OCI-M2 (cell line): ENCODE results near the gene PDE4D.
"Not testable (repeated sequence)": the region's sequence is repeated elsewhere in the genome, so short reads cannot be mapped to it uniquely, and the experiment has no call there.

Experiments used
- DNase-seq: peaks from one replicate; lab custom pipeline; 2025; ENCODE audit not compliant: unreplicated experiment; lab: John Stamatoyannopoulos, UW

The PDE4D gene

DNA sequence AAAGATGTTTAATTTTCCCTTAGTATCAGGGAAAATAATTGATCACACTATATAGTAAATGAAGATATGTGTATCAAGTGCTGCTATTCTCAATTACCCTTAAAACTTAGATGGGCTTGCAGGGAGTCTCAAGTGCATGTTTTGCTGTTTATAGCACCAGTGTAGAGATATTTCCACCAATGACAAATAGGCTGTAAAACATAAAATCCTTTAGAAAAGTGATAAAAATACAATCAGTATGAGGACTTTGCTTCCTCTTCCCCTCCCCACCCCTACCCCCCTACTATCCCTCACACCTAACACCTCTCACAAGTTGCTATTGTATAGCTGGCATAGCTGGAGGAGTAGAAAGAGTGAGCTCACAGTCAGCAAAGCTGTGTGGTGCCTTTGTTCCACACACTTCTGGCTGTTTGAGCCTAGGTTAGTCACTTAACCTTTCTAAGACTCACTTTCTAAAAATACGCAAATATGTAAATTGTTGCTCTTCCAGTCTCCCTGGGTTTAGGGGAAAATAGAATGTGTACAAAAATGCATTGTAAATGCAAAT lies 93.1 kb downstream of the PDE4D start:
- DNase-seq, result no peak

DNA sequence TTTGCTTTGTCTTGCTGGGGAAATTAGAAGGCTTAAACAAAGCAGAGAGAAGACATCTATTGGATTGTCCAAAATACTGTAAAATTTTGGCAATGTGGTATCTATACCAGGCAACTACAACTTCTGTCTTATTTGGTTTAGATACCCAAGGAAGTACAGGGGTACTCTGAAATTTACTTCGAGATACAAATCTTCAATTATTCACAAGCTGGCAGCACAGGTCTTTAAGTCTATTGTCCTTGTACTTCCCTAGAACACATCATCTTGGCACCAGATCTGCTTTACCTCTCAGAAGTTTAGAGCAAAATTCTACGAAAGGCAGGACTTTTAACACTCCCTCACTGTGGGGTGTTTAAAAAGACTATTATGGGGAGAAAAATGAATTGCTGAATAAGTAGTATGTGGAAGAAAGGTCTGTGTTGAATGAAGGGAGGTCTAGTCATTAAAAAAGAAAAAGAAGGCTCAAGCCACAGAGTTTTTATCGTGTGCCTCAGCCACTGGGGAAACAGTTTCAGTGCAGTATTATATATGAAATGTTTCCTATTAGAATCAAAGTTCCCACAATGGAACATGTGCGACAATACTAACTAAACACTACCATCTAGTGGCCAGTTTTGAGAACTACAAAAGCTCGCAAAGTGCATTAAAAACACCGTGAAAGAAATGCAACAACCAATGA lies 93.7 kb downstream of the PDE4D start:
- DNase-seq, result no peak

GRCh38 chr5:59798862-59799667 lies 94.5 kb downstream of the PDE4D start:
- DNase-seq, result no peak

- DNase-seq, result no peak
Observed at GRCh38 chr5:59795141-59795540, 98.4 kb downstream of the PDE4D start.

- DNase-seq, result no peak
Observed at GRCh38 chr5:59792983-59793585, 100.4 kb downstream of the PDE4D start.

DNA sequence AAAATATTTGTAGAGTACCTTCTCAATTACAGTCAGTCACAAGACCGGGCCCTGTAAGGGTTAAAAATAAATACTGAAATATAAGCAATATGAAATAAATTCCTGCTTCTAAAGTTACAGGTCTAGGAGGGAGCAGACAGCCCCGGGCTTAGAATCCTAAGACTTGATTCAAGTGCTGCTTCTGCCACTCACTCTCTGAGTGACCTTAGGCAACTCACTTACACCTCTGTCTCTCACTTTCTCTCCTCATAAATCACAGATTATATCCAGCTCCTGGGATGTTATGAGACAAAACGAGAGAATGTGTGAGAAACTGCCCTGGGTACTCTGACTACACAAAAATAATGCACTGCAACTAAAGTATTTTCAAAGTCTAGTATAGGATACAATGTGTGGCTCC lies 101.9 kb downstream of the PDE4D start:
- no peak for DNase-seq

GRCh38 chr5:59790776-59791475 lies 102.6 kb downstream of the PDE4D start:
- no peak for DNase-seq

DNA sequence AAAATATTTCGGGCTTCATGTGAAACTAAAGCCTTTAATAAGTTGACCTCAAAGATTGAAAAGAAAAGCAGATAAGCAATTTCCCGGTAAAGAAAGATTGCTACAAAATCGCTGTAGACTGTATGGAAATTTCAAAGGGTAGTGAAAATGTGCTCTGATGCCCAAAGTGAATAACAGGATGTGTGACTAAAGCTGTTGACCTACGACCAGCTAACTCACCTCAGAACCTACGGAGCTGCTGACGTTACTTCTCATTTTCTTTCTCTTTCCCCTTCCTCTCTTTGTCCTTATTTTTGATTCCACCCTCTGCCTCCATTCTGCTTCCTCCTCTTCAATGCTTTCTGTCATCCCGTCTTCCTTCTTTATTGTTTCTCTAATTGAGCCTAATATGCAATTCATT lies 103.2 kb downstream of the PDE4D start:
- no peak for DNase-seq

- DNase-seq, result no peak
Observed at GRCh38 chr5:59789894-59790293, 103.6 kb downstream of the PDE4D start.

- no peak for DNase-seq
Observed at GRCh38 chr5:59789197-59789596, 104.3 kb downstream of the PDE4D start.

GRCh38 chr5:59786334-59786805 lies 107.2 kb downstream of the PDE4D start:
- DNase-seq, result no peak

DNA sequence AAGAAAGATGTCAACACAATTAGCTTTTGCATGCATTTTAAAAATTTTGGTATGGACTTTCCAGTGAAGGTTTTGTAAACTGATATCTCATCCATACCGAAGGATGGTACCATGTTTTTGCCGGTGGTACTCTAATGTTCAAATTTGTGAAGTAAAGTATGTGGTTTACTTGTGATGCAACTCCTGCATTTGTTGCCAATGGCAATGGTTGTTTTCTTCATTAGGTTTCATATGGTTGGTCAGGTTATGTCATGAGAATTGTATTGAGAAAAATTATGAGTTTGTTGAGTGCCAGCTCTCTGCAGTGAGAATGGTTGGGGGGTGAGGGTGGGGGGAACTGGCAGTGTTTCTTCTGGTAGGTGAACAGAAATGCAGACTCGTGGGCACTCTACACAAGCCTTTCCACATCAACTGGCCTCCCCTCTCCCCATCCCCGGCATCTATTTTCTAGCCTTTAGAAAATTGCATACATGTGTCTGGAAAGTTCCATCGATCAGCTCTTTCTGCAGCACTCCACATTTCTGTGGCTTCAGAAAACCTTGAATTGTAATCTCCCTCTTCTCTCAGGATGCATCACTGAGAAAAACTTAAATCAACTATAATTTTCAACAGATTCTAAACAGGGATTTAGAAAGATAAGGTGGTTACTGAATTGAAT lies 107.7 kb downstream of the PDE4D start:
- DNase-seq, result no peak

DNA sequence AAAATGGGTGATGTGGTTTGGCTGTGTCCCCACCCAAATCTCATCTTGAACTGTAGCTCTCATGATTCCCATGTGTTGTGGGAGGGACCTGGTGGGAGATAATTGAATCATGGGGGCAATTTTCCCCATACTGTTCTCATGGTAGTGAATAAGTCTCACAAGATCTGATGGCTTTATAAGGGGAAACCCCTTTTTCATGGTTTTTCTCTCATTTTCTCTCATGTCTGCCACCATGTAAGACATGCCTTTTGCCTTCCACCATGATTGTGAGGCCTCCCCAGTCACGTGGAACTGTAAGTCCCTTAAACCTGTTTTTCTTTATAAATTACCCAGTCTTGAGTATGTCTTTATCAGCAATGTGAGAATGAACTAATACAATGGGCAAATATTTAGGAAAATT lies 108.8 kb downstream of the PDE4D start:
- DNase-seq, result not testable (repeated sequence)

DNA sequence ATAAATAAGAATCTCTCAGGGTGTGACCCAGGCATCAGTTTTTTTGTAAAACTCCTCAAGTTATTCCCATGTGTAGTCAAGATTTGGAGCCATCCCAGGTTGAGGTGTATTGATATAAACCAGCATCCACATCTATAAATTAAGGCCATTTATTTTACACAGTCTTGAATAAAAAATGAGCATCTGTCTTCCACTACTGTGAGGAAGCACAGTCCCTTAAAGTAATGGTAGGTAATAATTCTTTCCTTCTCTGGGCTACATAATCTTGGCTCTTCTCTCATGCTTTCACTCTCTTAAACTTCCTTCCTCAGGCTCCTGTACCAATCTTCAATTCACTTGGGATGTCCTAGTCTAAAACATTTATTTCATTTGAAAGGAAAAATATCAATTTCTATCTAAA lies 110.3 kb downstream of the PDE4D start:
- DNase-seq, result no peak

- DNase-seq, result no peak
Observed at GRCh38 chr5:59782856-59783255, 110.7 kb downstream of the PDE4D start.

GRCh38 chr5:59779453-59779852 lies 114.1 kb downstream of the PDE4D start:
- DNase-seq, result no peak

DNA sequence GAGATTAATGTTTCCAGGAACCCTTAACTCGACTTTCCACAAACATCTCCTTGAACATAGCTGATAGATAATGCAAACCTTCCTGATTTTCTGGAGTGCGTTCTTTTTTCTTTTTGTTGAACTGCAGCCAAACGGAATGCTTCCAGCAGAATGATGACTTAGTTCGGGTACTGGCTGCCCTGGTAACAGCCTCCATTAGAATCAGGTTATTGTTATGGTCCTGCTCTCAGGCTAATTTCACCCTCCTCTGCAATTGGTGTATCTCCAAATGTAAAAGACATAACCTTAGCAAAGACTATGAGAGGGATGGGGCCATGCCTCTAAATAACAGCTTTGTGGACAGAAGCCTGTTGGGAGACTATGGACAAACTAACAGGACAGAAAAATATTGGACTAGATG lies 116.5 kb downstream of the PDE4D start:
- DNase-seq, result no peak

- no peak for DNase-seq
Observed at GRCh38 chr5:59773294-59773693, 120.2 kb downstream of the PDE4D start.

DNA sequence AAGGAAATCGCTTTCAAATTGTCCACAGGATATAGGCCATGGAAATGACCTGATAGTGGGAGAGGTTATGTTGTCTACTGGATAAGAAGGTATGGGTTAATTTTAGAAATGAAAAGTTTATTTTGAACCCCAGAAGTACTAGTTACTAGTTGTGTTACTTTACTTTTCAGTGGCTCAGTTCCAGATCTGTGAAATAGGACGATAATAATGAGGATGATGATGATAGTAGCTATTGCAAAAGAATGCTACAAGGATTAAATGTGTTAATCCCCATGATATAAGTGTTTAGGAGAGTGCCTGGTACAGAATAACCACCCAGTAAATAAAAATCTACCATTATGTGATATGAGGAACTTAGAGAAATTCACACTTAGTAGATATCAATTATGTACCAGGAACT lies 120.8 kb downstream of the PDE4D start:
- no peak for DNase-seq

DNA sequence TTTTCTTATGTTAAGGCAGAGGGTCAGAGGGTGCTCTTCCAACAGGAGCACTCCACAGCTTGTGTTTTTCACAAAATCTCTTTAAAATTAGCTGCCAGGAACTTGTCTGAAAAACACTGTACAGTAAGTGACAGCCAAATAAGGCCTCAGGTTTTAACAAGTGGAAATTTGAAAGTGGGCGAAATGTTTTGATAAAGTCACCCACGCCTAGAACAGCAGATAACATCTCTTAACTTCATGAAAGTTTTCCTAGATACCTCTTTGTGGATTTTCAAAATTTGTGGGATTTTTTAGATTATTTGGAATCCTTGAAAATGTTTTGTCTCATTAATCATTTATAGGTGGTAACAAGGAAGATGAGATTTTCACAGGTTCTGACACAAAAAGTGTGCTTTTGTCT lies 121.3 kb downstream of the PDE4D start:
- no peak for DNase-seq

DNA sequence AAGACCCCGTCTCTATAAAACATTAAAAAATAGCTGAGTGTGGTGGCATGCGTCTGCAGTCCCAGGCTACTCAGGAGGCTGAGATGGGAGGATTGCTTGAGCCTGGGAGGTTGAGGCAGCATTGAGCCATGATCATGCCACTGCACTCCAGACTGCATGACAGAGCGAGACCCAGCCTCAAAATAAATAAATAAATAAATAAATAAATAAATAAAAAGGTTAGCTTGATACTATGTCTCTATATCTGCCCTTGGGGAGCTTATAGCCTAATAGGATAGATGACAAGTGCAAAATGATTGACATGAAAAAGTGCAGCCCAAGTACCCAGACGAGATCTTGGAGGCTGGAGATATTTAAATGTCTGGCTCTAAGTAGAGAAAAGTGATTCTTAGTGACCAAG lies 122.6 kb downstream of the PDE4D start:
- no peak for DNase-seq
